Activated naive CD8-positive, alpha-beta T cell treated with anti-CD3 and anti-CD28 coated beads for 36 hours (primary cell): ENCODE results near the gene HECW1. TPM values are rescaled to one million over a fixed set of nuclear protein-coding genes. Genes with fewer than 3 reads are reported as not detected.
"Not testable (repeated sequence)": the region's sequence is repeated elsewhere in the genome, so short reads cannot be mapped to it uniquely, and the experiment has no call there.

ENCODE experiments used
- DNase-seq: peaks from one replicate; pipeline ENCODE4 v3.0.0; 2021
- H3K27ac Mint-ChIP-seq: one replicate; pipeline ENCODE4 v1.8.0; 2022; ENCODE audit warnings: mild to moderate bottlenecking, moderate library complexity, mixed read lengths
- H3K27me3 Mint-ChIP-seq: one replicate; pipeline ENCODE4 v1.8.0; 2022; ENCODE audit warnings: mild to moderate bottlenecking, mixed read lengths
- H3K36me3 Mint-ChIP-seq: one replicate; pipeline ENCODE4 v1.8.0; 2021; ENCODE audit warnings: mild to moderate bottlenecking, mixed read lengths
- H3K4me1 Mint-ChIP-seq: one replicate; pipeline ENCODE4 v1.8.0; 2021; ENCODE audit warnings: mixed read lengths
- H3K4me3 Mint-ChIP-seq: one replicate; pipeline ENCODE4 v1.8.0; 2022; ENCODE audit warnings: mild to moderate bottlenecking, moderate library complexity, mixed read lengths
- H3K9me3 Mint-ChIP-seq: one replicate; pipeline ENCODE4 v1.8.0; 2022; ENCODE audit warnings: mixed read lengths
- total RNA-seq, 2 experiments: library from RNA; stranded (reverse); gene quantifications; one replicate each; pipeline ENCODE4 v1.2.3, GENCODE V29; 2021

Gene HECW1
- total RNA-seq, 2 experiments from 2014 or later, result not detected

- no peak overlapping the region for H3K27ac Mint-ChIP-seq
- no peaks in the 10 kb centered on the region for H3K36me3 Mint-ChIP-seq
Measured at GRCh38 chr7:43199371-43200160, 87.1 kb downstream of the HECW1 start.

DNA sequence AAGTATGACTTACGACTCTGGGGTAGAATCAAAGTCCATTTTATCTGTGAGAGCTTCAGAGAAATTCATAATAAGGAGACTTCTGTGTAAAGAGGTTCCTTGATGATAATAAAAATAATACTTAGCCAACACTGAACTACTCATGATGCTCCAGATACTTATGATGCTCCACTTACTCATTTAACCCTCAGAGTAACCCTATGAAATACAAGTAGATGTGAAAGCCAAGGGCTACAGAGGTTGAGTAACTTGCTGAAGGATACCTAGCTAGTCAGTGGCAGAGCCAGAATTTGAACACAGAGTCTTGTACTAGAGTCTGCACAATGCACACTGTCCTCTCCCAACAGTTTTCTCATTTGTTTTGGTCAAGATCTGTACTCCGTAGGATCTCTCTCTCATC lies 89.5 kb downstream of the HECW1 start:
- H3K4me1 Mint-ChIP-seq, result no peaks in the 10 kb centered on the region
- no peaks in the 10 kb centered on the region for H3K9me3 Mint-ChIP-seq
- H3K27ac Mint-ChIP-seq, result no peak overlapping the region

More at GRCh38 chr7:43199371-43200160, 87.1 kb downstream of the HECW1 start:
- no peaks in the 10 kb centered on the region for H3K4me1 Mint-ChIP-seq
- no peak overlapping the region for H3K4me3 Mint-ChIP-seq
- H3K9me3 Mint-ChIP-seq, result no peaks in the 10 kb centered on the region
- DNase-seq, result no peak
- peaks cover 24% of the 10 kb centered on the region for H3K27me3 Mint-ChIP-seq

GRCh38 chr7:43204081-43204480 lies 91.6 kb downstream of the HECW1 start:
- H3K36me3 Mint-ChIP-seq, result no peaks in the 10 kb centered on the region
- no peak for DNase-seq
- H3K4me3 Mint-ChIP-seq, result no peak overlapping the region
- no peaks in the 10 kb centered on the region for H3K4me1 Mint-ChIP-seq
- H3K9me3 Mint-ChIP-seq, result no peaks in the 10 kb centered on the region
- no peak overlapping the region for H3K27ac Mint-ChIP-seq
- peaks cover 24% of the 10 kb centered on the region for H3K27me3 Mint-ChIP-seq

More for the DNA sequence above, 89.5 kb downstream of the HECW1 start:
- Mint-ChIP-seq H3K36me3 (no peaks in the 10 kb centered on the region), H3K4me3 (no peak overlapping the region), H3K27me3 (peaks cover 20% of the 10 kb centered on the region)
- DNase-seq, result no peak

DNA sequence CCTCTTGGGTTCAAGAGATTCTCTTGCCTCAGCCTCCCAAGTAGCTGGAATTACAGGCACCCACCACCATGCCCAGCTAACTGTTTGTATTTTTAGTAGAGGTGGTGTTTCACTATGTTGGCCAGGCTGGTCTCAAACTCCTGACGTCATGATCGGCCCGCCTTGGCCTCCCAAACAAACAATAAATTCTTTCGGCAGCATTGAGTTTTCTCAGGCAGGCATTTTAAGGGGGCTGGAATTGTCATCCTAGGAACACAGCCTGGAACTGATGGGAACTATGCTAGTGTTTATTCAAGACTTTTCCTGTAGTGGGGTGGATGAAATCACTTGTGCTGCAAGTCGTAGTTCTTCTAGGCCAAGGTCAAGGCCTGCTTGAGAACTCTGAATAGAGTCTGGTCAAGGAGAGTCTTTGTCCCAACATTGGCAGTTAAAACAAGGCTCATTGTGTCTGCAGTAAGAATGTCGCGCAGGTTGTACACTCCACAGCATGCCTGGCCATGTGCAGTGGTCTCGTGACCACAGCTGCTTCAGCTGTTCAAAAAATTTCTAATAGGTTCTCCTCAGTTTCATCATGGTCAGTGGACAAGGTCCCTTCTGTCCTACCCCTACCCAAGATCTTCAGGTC lies 92.8 kb downstream of the HECW1 start:
- DNase-seq, result no peak
- Mint-ChIP-seq H3K9me3 (no peaks in the 10 kb centered on the region), H3K4me1 (no peaks in the 10 kb centered on the region), H3K27ac (no peak overlapping the region), H3K4me3 (no peak overlapping the region), H3K36me3 (no peaks in the 10 kb centered on the region), H3K27me3 (peaks cover 27% of the 10 kb centered on the region)

DNA sequence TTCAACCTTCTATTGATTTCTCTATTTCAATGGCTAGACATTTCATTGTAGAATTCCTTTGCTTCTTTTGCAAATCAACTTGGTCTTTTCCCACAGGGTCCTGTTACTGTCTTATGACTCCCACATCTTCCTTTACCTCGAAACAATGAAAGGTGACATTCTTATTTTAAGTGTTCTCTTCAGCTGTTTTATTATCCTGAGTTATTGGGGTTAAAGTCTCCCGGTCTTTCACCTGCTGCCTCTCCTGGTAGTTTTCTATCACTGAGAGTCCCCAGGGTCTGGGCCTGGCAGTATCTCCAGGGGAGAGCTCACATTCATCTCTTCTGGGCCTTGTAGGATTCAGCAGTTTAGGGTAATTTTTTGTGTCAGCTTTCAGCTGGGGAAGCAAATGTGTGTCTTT lies 95.8 kb downstream of the HECW1 start:
- H3K4me3 Mint-ChIP-seq, result no peak overlapping the region
- no peaks in the 10 kb centered on the region for H3K4me1 Mint-ChIP-seq
- no peaks in the 10 kb centered on the region for H3K9me3 Mint-ChIP-seq
- H3K27me3 Mint-ChIP-seq, result peaks cover 23% of the 10 kb centered on the region
- DNase-seq, result no peak
- H3K36me3 Mint-ChIP-seq, result no peaks in the 10 kb centered on the region
- H3K27ac Mint-ChIP-seq, result no peak overlapping the region

DNA sequence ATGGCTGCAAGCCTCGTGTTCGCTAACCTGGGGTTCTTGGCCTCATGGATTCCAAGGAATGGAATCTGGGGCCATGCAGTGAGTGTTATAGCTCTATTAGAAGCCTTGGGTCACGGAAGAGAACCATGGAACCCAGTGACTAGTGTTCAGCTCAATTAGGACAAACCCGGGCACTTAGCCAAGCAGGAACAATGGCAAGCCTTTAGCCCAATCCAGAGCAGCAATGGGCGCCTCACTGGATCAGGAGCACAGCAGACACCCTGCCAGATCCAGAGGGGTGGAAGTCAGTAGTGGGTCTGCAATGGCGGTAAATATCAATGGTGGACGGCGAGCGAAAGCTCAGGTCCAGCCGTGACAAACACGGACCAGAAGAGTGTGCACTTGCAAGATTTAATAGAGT lies 98.1 kb downstream of the HECW1 start:
- not testable (repeated sequence) for H3K4me3 Mint-ChIP-seq, DNase-seq, H3K4me1 Mint-ChIP-seq, H3K27ac Mint-ChIP-seq, H3K36me3 Mint-ChIP-seq, H3K9me3 Mint-ChIP-seq
- H3K27me3 Mint-ChIP-seq, result peaks cover 21% of the 10 kb centered on the region

DNA sequence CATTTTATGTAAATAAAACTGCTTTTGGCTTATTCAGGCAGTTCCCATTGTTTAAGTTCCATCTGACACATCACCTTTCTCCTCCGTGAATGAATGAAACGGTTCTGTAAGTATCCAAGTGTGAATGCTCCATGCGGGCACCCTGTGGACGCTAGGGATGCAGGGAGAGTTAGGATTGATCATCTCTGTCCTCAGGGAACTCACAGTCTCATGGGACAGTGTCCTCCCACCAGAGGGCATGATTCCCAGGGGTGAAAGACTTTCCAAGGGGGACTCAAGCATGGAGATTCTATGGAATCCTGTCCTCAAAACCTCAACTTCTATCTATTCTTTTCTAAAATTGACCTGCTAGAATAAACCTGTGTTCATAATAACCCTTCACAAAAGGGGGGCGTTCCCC lies 98.8 kb downstream of the HECW1 start:
- Mint-ChIP-seq H3K27me3 (peaks cover 25% of the 10 kb centered on the region), H3K27ac (no peak overlapping the region), H3K4me1 (no peaks in the 10 kb centered on the region), H3K36me3 (no peaks in the 10 kb centered on the region), H3K4me3 (no peak overlapping the region), H3K9me3 (no peaks in the 10 kb centered on the region)
- no peak for DNase-seq

GRCh38 chr7:43211693-43212092 lies 99.2 kb downstream of the HECW1 start:
- Mint-ChIP-seq H3K36me3 (no peaks in the 10 kb centered on the region), H3K27me3 (peaks cover 25% of the 10 kb centered on the region), H3K27ac (no peak overlapping the region), H3K4me3 (no peak overlapping the region), H3K9me3 (no peaks in the 10 kb centered on the region), H3K4me1 (no peaks in the 10 kb centered on the region)
- no peak for DNase-seq

GRCh38 chr7:43212921-43213320 lies 100.5 kb downstream of the HECW1 start:
- Mint-ChIP-seq H3K9me3 (no peaks in the 10 kb centered on the region), H3K27ac (no peak overlapping the region), H3K27me3 (peaks cover 32% of the 10 kb centered on the region), H3K4me1 (no peaks in the 10 kb centered on the region), H3K4me3 (no peak overlapping the region), H3K36me3 (no peaks in the 10 kb centered on the region)
- DNase-seq, result no peak

- Mint-ChIP-seq H3K27me3 (peaks cover 32% of the 10 kb centered on the region), H3K9me3 (no peaks in the 10 kb centered on the region)
Measured at GRCh38 chr7:43215061-43215460, 102.6 kb downstream of the HECW1 start.

GRCh38 chr7:43217055-43217454 lies 104.6 kb downstream of the HECW1 start:
- DNase-seq, result no peak
- peaks cover 19% of the 10 kb centered on the region for H3K27me3 Mint-ChIP-seq
- H3K27ac Mint-ChIP-seq, result no peak overlapping the region
- H3K4me3 Mint-ChIP-seq, result no peak overlapping the region
- no peaks in the 10 kb centered on the region for H3K36me3 Mint-ChIP-seq
- no peaks in the 10 kb centered on the region for H3K4me1 Mint-ChIP-seq
- H3K9me3 Mint-ChIP-seq, result no peaks in the 10 kb centered on the region

More at GRCh38 chr7:43215061-43215460, 102.6 kb downstream of the HECW1 start:
- no peak overlapping the region for H3K27ac Mint-ChIP-seq
- DNase-seq, result no peak
- H3K4me3 Mint-ChIP-seq, result no peak overlapping the region
- H3K4me1 Mint-ChIP-seq, result no peaks in the 10 kb centered on the region
- no peaks in the 10 kb centered on the region for H3K36me3 Mint-ChIP-seq

DNA sequence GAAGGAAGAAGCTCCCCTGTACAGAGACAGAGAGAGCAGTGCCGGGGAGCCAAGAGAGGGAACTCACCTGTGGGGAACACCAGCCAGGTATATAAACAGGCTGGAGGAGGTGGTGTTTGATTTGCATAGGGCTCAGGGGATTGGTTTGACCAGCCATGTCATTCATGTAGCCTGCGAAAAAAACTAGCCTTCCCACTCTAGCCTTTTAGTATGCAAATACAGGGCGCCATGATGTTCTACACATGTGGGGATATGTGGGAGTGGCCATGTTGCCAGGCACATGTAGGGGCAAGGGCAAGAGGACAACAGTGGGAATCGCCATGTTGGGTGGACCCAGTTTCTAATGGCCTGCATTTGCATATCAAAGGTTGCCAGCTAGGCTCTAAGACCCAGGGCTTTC lies 106.5 kb downstream of the HECW1 start:
- not testable (repeated sequence) for H3K36me3 Mint-ChIP-seq, H3K9me3 Mint-ChIP-seq, H3K4me3 Mint-ChIP-seq, H3K4me1 Mint-ChIP-seq, DNase-seq, H3K27ac Mint-ChIP-seq
- peaks cover 15% of the 10 kb centered on the region for H3K27me3 Mint-ChIP-seq

GRCh38 chr7:43220250-43220649 lies 107.8 kb downstream of the HECW1 start:
- Mint-ChIP-seq H3K27ac (no peak overlapping the region), H3K4me1 (no peaks in the 10 kb centered on the region), H3K27me3 (peaks cover 15% of the 10 kb centered on the region), H3K9me3 (no peaks in the 10 kb centered on the region), H3K4me3 (no peak overlapping the region), H3K36me3 (no peaks in the 10 kb centered on the region)
- DNase-seq, result no peak

GRCh38 chr7:43220742-43221141 lies 108.3 kb downstream of the HECW1 start:
- Mint-ChIP-seq H3K9me3 (no peaks in the 10 kb centered on the region), H3K27me3 (peaks cover 14% of the 10 kb centered on the region), H3K36me3 (no peaks in the 10 kb centered on the region), H3K4me3 (no peak overlapping the region), H3K4me1 (no peaks in the 10 kb centered on the region), H3K27ac (no peak overlapping the region)
- DNase-seq, result no peak

GRCh38 chr7:43229801-43230200 lies 117.4 kb downstream of the HECW1 start:
- H3K27ac Mint-ChIP-seq, result no peak overlapping the region
- DNase-seq, result no peak
- no peaks in the 10 kb centered on the region for H3K9me3 Mint-ChIP-seq
- no peak overlapping the region for H3K4me3 Mint-ChIP-seq
- no peaks in the 10 kb centered on the region for H3K4me1 Mint-ChIP-seq
- no peaks in the 10 kb centered on the region for H3K36me3 Mint-ChIP-seq
- peaks cover 23% of the 10 kb centered on the region for H3K27me3 Mint-ChIP-seq

DNA sequence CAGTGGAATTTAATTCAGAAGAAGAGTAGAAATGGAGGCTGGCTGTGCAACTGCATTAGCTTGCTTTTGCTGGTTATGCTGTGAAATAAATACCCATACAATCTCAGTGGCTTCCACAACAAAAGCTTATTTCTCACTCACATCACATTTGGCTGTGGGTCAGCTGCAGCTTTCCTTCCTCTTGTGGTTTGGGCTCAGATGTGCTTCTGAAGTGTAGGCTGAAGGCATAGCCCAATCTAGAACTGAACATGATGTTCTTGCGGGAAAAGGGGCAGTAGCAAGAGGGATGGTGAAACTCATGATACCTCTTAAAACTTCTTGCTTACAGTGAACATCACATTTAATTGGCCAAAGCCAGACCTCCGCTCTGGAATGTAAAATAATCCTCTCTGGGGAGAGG lies 119.9 kb downstream of the HECW1 start:
- Mint-ChIP-seq H3K9me3 (no peaks in the 10 kb centered on the region), H3K4me3 (no peak overlapping the region), H3K27me3 (peaks cover 16% of the 10 kb centered on the region), H3K4me1 (no peaks in the 10 kb centered on the region), H3K27ac (no peak overlapping the region), H3K36me3 (no peaks in the 10 kb centered on the region)
- no peak for DNase-seq
